H9 (cell line): ENCODE measurements around the gene FBXL13. TPM values are rescaled to one million over a fixed set of nuclear protein-coding genes. Genes with fewer than 3 reads are reported as not detected.

ENCODE experiments used
- DNase-seq: peaks from one replicate; pipeline ENCODE4 v3.0.0-alpha.2; 2017
- H2AFZ ChIP-seq: one replicate; pipeline ENCODE4 v1.6.1; 2013; ENCODE audit warnings: mild to moderate bottlenecking, low read length, control low read depth, moderate library complexity
- H2AK5ac ChIP-seq: 2 replicates; pipeline ENCODE4 v1.6.1; 2013; ENCODE audit warnings: low read length, control low read depth, mixed read lengths; ENCODE audit not compliant: insufficient read length
- H2BK120ac ChIP-seq: one replicate; pipeline ENCODE4 v1.6.1; 2013; ENCODE audit warnings: low read depth, mild to moderate bottlenecking, low read length, control low read depth, inconsistent platforms; ENCODE audit not compliant: poor library complexity, severe bottlenecking
- H2BK12ac ChIP-seq: 2 replicates; pipeline ENCODE4 v1.6.1; 2013; ENCODE audit warnings: low read length, control low read depth, mixed read lengths, low read depth; ENCODE audit not compliant: insufficient read length
- H2BK15ac ChIP-seq: 2 replicates; pipeline ENCODE4 v1.6.1; 2013; ENCODE audit warnings: low read depth, low read length, control low read depth
- H2BK20ac ChIP-seq: one replicate; pipeline ENCODE4 v1.6.1; 2013; ENCODE audit warnings: low read depth, mild to moderate bottlenecking, low read length, control low read depth, inconsistent platforms; ENCODE audit not compliant: poor library complexity, severe bottlenecking
- H2BK5ac ChIP-seq: 2 replicates; pipeline ENCODE4 v1.6.1; 2013; ENCODE audit warnings: low read length, control low read depth, mixed read lengths; ENCODE audit not compliant: insufficient read length
- H3K14ac ChIP-seq: 2 replicates; pipeline ENCODE4 v1.6.1; 2013; ENCODE audit warnings: low read length, control low read depth; ENCODE audit not compliant: insufficient read depth
- H3K18ac ChIP-seq: 2 replicates; pipeline ENCODE4 v1.6.1; 2013; ENCODE audit warnings: low read depth, mild to moderate bottlenecking, mixed read lengths, low read length, control low read depth; ENCODE audit not compliant: insufficient read length
- H3K23ac ChIP-seq: 2 replicates; pipeline ENCODE4 v1.6.1; 2013; ENCODE audit warnings: low read length, control low read depth, mixed read lengths, low read depth; ENCODE audit not compliant: insufficient read length
- H3K23me2 ChIP-seq: 2 replicates; pipeline ENCODE4 v1.6.1; 2013; ENCODE audit warnings: low read depth, mild to moderate bottlenecking, mixed read lengths, low read length, control low read depth; ENCODE audit not compliant: insufficient read length, poor library complexity, severe bottlenecking
- H3K27ac ChIP-seq: 2 replicates; pipeline ENCODE4 v1.5.1; 2013; ENCODE audit warnings: low read length, control low read depth, mixed read lengths, low read depth; ENCODE audit not compliant: insufficient read length
- H3K27me3 ChIP-seq: 2 replicates; pipeline ENCODE4 v1.6.1; 2013; ENCODE audit warnings: low read length, control low read depth, inconsistent platforms; ENCODE audit not compliant: insufficient read depth
- H3K4ac ChIP-seq: 2 replicates; pipeline ENCODE4 v1.6.1; 2013; ENCODE audit warnings: low read depth, mild to moderate bottlenecking, control low read depth, inconsistent platforms, low read length, moderate library complexity
- H3K4me1 ChIP-seq: 2 replicates; pipeline ENCODE4 v1.6.1; 2013; ENCODE audit warnings: low read length, control low read depth, inconsistent platforms; ENCODE audit not compliant: insufficient read depth
- H3K4me2 ChIP-seq: 2 replicates; pipeline ENCODE4 v1.6.1; 2013; ENCODE audit warnings: low read length, control low read depth, mixed read lengths; ENCODE audit not compliant: insufficient read length, insufficient read depth
- H3K56ac ChIP-seq: 2 replicates; pipeline ENCODE4 v1.6.1; 2013; ENCODE audit warnings: low read depth, mild to moderate bottlenecking, mixed read lengths, low read length, control low read depth; ENCODE audit not compliant: insufficient read length
- H3K79me1 ChIP-seq: 2 replicates; pipeline ENCODE4 v1.6.1; 2013; ENCODE audit warnings: low read depth, mild to moderate bottlenecking, moderate library complexity, low read length, control low read depth, inconsistent platforms; ENCODE audit not compliant: insufficient read depth, poor library complexity, severe bottlenecking
- H3K79me2 ChIP-seq: 2 replicates; pipeline ENCODE4 v1.6.1; 2013; ENCODE audit warnings: low read length, control low read depth, inconsistent platforms; ENCODE audit not compliant: insufficient read depth
- H3K9ac ChIP-seq: 2 replicates; pipeline ENCODE4 v1.6.1; 2013; ENCODE audit warnings: low read length, control low read depth, mixed read lengths; ENCODE audit not compliant: insufficient read length; ENCODE audit errors: extremely low read depth
- H3K9me3 ChIP-seq: one replicate; pipeline ENCODE4 v1.6.1; 2013; ENCODE audit warnings: low read depth, low read length, inconsistent platforms; ENCODE audit not compliant: control insufficient read depth
- H3T11ph ChIP-seq: one replicate; pipeline ENCODE4 v1.6.1; 2013; ENCODE audit warnings: mild to moderate bottlenecking, low read length, control low read depth, inconsistent platforms
- H4K20me1 ChIP-seq: one replicate; pipeline ENCODE4 v1.6.1; 2013; ENCODE audit not compliant: control insufficient read depth, insufficient read length, insufficient read depth
- H4K5ac ChIP-seq: 2 replicates; pipeline ENCODE4 v1.6.1; 2013; ENCODE audit warnings: low read depth, mild to moderate bottlenecking, mixed read lengths, low read length, control low read depth; ENCODE audit not compliant: insufficient read length
- H4K8ac ChIP-seq: replicated peaks from 2 replicates; pipeline ENCODE4 v1.6.1; 2013; ENCODE audit warnings: low read length, control low read depth, mixed read lengths, low read depth; ENCODE audit not compliant: insufficient read length
- H4K91ac ChIP-seq: 2 replicates; pipeline ENCODE4 v1.6.1; 2013; ENCODE audit warnings: low read depth, mild to moderate bottlenecking, moderate library complexity, mixed read lengths, low read length, control low read depth; ENCODE audit not compliant: insufficient read length
- H3K27ac Mint-ChIP-seq, 3 experiments: 2 replicates in 2 of 3; 3 replicates in 1 of 3; pipeline ENCODE4 v1.8.0; 2020 to 2021; ENCODE audit warnings: mixed read lengths in 3 of 3, mild to moderate bottlenecking in 1 of 3, moderate library complexity in 1 of 3
- H3K27me3 Mint-ChIP-seq: 2 replicates; pipeline ENCODE4 v1.8.0; 2021; ENCODE audit warnings: low read depth, mild to moderate bottlenecking, moderate library complexity, mixed read lengths
- H3K36me3 Mint-ChIP-seq, 3 experiments: 2 replicates in 2 of 3; 3 replicates in 1 of 3; pipeline ENCODE4 v1.8.0; 2020 to 2021; ENCODE audit warnings: low read depth in 3 of 3, mixed read lengths in 3 of 3; ENCODE audit not compliant: insufficient read depth in 1 of 3
- H3K4me1 Mint-ChIP-seq, 2 experiments: 2 replicates each; pipeline ENCODE4 v1.8.0; 2020; ENCODE audit warnings: mixed read lengths in 2 of 2
- H3K4me3 Mint-ChIP-seq, 2 experiments: 2 replicates in 1 of 2; 3 replicates in 1 of 2; pipeline ENCODE4 v1.8.0; 2020 to 2021; ENCODE audit warnings: mild to moderate bottlenecking in 2 of 2, mixed read lengths in 2 of 2, moderate library complexity in 1 of 2
- H3K9me3 Mint-ChIP-seq, 2 experiments: 2 replicates in 1 of 2; 3 replicates in 1 of 2; pipeline ENCODE4 v1.8.0; 2020; ENCODE audit warnings: mild to moderate bottlenecking in 2 of 2, mixed read lengths in 2 of 2, moderate library complexity in 1 of 2
- WGBS: extraction: QIAGEN DNeasy Blood & Tissue Kit; methylation state at CpG from one replicate; pipeline ENCODE4 v1.1.7; 2013; ENCODE audit warnings: missing lambda C conversion rate, low lambda C conversion rate, mixed read lengths; ENCODE audit not compliant: insufficient read length; ENCODE audit errors: extremely low coverage; 5-methylcytosine and 5-hydroxymethylcytosine counted together
- total RNA-seq: library from RNA; stranded (reverse); gene quantifications from 2 replicates; pipeline ENCODE4 v1.2.1, GENCODE V29; 2021
- TF ChIP-seq, protein P1 (sequence below): fragments of 200-600 bp; sonication (generic); conservative IDR thresholded peaks from 3 replicates; pipeline ENCODE4 v1.8.0; 2021; ENCODE audit warnings: antibody characterized with exemption, mild to moderate bottlenecking

FBXL13 gene
- total RNA-seq, 1 experiment from 2014 or later = 4.4 TPM

DNA sequence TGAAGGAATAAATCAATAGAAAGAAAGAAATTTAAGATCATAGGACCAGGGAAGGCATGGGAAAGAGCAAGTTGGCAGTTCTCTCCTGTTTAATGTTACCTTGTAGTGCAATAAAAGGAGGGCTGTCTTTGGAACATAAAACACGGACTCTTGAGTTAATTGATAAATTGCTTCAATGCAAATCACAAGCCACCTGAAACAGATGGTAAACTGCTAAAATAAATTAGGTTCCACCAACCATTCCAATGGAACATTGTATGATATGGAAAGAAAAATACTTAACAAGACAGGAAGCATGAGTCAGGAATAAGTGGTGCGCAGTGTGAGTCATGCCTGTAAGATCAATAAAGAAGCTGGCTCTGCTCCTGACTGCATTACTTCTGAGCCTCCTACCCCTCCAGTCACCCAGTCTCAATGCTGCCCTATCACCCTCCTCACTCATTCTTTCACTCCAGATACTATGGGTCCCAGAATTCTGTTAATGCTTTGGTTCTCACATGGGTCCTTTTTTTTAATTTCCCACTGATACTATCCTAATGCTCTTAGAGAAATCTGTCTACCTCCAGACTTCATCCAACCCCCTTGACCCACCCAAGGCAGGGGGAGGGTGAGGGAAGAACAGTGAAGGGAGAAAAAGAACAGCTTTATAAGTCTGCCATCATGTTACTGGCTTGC lies 82.9 kb downstream of the FBXL13 start:
- H3K27me3 Mint-ChIP-seq = no peaks in the 10 kb centered on the region
- H3K4me3 Mint-ChIP-seq = no peak overlapping the region
- H3K23me2 ChIP-seq = no peaks in the 10 kb centered on the region
- no peak overlapping the region for H2BK20ac ChIP-seq
- H3K9ac ChIP-seq = no peak overlapping the region
- no peak overlapping the region for H3K18ac ChIP-seq
- H3K27me3 ChIP-seq = no peaks in the 10 kb centered on the region; the same call in 1 of the 2 replicates
- no peak overlapping the region for H2BK5ac ChIP-seq
- TF ChIP-seq, protein P1, sequence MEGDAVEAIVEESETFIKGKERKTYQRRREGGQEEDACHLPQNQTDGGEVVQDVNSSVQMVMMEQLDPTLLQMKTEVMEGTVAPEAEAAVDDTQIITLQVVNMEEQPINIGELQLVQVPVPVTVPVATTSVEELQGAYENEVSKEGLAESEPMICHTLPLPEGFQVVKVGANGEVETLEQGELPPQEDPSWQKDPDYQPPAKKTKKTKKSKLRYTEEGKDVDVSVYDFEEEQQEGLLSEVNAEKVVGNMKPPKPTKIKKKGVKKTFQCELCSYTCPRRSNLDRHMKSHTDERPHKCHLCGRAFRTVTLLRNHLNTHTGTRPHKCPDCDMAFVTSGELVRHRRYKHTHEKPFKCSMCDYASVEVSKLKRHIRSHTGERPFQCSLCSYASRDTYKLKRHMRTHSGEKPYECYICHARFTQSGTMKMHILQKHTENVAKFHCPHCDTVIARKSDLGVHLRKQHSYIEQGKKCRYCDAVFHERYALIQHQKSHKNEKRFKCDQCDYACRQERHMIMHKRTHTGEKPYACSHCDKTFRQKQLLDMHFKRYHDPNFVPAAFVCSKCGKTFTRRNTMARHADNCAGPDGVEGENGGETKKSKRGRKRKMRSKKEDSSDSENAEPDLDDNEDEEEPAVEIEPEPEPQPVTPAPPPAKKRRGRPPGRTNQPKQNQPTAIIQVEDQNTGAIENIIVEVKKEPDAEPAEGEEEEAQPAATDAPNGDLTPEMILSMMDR = no peak
- WGBS = no CpG with 5 or more reads among the region's 2 CpGs
- H3K27ac Mint-ChIP-seq = no peak overlapping the region
- H2BK15ac ChIP-seq = no peak overlapping the region
- H4K91ac ChIP-seq = no peak overlapping the region
- no peak overlapping the region for H3K56ac ChIP-seq
- no peak overlapping the region for H4K5ac ChIP-seq
- no peaks in the 10 kb centered on the region for H3K9me3 Mint-ChIP-seq
- H3K4me2 ChIP-seq = no peak overlapping the region
- no peaks in the 10 kb centered on the region for H3K79me1 ChIP-seq
- H3K9me3 ChIP-seq = no peaks in the 10 kb centered on the region
- no peak overlapping the region for H3K4ac ChIP-seq
- no peak overlapping the region for H2BK12ac ChIP-seq
- H2BK120ac ChIP-seq = no peak overlapping the region
- no peaks in the 10 kb centered on the region for H3K36me3 Mint-ChIP-seq
- no peak overlapping the region for H3K14ac ChIP-seq
- no peak overlapping the region for H4K8ac ChIP-seq
- no peak overlapping the region for H3K23ac ChIP-seq
- no peaks in the 10 kb centered on the region for H3K79me2 ChIP-seq
- no peak for DNase-seq
- H4K20me1 ChIP-seq = no peaks in the 10 kb centered on the region
- no peaks in the 10 kb centered on the region for H3K4me1 ChIP-seq
- no peak overlapping the region for H3T11ph ChIP-seq
- H3K27ac ChIP-seq = no peak overlapping the region
- no peak overlapping the region for H2AFZ ChIP-seq
- H3K4me1 Mint-ChIP-seq = no peaks in the 10 kb centered on the region
- no peak overlapping the region for H2AK5ac ChIP-seq
